GM18502 (cell line): Measurements from ENCODE around the gene PTGDR2.

ENCODE experiments used
- ATAC-seq: cut with Tn5 transposase; IDR thresholded peaks from one replicate; pipeline ENCODE4 v1.9.1; 2021; ENCODE audit warnings: mild to moderate bottlenecking; ENCODE audit not compliant: unreplicated experiment, poor library complexity

PTGDR2 gene

DNA sequence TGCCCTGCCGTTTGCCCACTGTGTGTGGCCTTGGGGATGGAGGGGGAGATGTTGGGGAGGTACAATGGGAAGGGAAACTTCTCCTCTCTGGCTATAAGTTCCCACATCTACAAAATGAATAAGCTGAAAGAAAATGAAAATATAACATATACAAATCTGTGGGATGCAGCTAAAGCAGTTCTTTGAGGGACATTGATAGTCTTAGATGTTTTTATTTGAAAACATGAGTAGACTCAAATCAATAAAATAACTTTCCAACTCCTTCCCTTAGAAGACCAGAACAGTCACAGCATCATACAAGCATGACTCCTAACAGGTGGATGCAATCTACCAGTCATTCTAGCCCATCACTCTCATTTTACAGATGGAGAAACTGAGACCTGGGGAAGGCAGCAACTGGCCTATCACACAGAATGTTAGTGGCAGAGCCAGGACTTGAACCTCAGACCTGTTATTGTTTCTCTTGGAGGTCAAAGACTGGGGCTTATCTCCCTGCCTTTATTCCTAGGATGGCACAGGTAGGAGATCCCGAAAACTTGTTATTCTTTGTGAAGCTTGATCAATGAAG is 39.1 kb downstream of the PTGDR2 start:
- no peak for ATAC-seq

DNA sequence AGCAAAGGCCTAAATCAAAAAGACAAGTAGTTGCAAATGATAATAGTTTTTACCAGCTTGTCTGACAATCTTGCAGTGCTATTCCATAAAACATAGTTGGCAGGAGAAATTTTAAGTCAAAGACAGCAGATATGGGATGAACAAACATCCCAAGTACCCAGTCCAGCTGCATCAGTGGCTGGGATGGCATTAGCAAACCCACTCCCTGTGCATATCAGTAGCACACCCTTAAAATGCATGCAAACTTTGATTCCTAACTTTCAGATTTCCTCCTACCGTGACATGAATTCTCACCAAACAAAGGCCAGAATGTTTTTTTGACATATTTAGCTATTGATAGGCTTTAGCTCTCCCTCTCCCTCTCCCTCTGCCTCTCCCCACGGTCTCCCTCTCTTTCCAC is 41.6 kb downstream of the PTGDR2 start:
- ATAC-seq: no peak

DNA sequence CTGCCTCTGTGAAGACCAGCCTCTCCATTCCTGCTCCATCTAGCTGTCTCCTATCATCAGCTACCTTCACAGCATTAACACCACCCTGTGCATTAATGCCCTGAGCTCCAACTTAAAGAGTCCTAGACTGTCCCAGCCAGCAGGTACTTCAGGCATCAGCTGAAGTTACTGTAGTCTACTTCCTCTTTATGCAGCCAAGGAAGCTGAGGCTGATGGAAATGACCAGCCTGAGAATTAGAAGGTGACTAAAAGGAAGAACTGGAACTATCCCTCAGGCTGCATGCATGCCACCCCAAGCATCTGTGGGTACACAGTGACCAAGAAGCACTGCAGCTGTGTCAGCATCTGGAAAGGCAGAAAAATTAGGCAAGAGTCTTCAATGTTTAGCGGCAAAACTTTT is 42.4 kb downstream of the PTGDR2 start:
- no peak for ATAC-seq

DNA sequence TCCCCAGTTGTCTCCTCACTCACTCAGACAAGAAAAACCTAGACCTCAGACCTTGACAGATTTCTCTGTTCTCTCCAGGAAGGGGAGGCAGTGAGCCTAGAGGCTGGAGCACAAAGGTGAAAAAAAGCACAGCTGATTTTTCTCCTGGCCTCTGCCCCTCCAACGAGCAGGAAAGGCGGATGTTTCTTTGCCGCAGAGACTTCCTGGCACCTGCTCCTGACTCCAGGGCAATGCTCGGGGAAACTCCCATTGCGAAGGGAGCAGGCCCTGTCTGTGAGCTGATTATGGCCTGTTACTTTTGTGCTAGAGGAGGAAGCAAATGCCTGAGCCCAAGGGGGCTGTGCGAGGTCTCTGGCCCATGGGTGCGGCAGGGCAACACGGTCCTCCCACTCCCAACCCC is 45.2 kb downstream of the PTGDR2 start:
- ATAC-seq: no peak

DNA sequence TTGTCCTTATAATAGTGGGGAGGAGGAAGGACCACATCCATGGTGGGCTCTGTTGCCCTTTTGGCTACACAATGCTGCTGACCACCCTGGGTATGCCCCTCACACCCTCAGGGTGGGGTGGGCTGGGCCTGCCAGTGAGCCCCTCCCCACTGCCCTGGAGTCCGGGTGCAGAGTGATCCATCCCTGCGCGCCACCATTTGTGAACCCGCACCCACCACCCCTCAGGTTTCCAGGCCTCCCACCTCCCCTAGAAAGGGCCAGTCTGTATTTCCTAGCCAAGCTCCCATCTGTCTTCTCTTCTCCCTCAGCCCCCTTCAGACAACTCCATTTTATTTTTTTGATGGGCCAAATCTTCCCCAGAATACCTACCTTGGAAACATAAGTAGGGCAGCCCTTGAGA is 45.6 kb downstream of the PTGDR2 start:
- ATAC-seq: no peak

DNA sequence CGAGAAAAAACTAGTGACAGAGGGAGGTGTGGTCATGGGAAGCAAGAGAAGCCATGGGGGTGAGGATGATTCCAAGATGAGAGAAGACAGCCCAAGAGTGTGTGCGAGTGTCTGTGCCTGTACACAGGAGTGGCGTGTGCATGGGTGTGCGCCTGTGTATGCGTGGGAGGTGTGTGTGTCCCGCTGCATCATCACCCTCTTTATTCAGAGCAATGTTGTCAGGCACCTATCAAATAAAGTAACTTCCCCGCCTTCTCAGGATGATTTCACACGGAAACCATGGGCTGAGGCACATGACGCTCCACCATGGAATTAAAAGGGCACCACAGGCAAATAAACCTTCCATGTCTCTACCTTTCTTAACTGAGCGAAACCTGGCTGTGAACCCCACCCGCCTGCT is 46.1 kb downstream of the PTGDR2 start:
- no peak for ATAC-seq

DNA sequence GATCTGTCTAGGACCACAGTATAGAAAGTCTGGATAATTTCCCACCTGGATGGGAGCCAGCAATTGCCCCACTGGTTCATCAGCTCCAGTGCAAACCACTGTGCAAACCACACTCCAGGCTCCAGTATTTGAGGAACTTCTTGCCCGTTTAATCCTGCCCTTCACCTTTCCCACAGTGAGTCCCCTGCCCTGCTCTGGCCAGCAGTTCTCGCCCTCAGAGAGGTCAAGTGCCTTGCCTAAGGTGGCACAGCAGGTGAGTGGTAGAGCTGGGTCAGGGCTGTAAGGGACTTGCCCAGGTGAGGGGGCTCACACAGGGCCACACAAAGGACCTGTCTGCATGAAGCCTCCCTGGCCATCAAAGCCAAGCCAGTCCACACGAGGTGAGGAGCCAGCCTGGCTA is 46.5 kb downstream of the PTGDR2 start:
- ATAC-seq: no peak

DNA sequence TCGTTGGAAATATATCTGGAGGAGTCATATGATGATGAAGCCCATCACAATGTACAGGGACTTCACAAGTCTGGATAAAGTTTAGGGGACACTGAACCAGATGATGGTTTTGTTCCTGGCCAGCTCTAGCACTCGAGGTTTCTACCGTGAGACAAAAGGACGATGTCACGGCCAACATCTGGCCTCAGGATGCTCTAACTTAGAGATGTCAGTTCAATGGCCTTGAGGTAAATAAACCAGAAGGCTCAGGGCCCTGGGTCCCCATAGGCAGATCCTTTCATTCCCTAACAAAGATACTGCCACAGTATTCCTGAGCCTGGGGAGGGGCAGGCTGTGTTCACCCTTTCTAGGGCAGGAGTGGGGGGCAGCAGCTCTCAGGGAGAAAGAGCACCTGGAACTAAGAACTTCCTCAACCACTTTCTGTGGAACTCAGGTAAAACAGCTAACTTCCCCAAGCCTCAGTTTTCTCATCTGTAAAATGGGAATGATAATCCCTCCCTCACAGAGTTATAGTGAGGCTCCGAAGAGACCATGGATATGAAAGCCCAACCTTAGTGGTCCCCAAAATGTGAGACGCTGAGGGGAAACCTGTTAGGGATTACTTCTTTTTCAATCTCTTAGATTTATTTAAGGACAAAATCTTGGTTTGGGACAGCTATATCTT is 52.3 kb downstream of the PTGDR2 start:
- no peak for ATAC-seq

DNA sequence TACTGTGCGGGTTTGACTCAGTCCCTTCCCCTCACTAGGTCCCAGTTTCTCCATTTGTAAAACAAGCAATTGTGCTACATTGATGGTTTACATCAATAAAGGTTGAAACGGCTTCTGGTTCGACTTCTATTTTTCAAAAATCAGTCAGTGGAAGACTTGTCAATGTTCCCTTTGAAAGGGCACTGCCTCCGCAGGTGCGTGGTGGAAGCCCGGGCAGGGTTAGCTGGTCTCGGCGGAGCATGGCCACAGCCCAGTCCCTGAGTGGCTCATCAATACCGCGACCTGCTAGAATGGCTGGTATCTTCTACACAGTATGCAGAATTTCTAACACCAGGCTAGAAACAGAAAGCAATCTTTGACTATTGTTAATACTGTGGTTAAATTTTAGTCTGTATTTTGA is 54.6 kb downstream of the PTGDR2 start:
- no peak for ATAC-seq
